Neuron (in vitro differentiated cells): ENCODE results near the gene EEF1AKMT1.
"Not testable (repeated sequence)": the region's sequence is repeated elsewhere in the genome, so short reads cannot be mapped to it uniquely, and the experiment has no call there.

ENCODE experiments used
- H2AFZ ChIP-seq: one replicate; pipeline ENCODE4 v1.6.1; 2013; ENCODE audit warnings: low read depth, mild to moderate bottlenecking, inconsistent platforms, low read length, moderate library complexity
- H3K27me3 ChIP-seq: one replicate; pipeline ENCODE4 v1.6.1; 2013; ENCODE audit warnings: low read length; ENCODE audit not compliant: insufficient read depth
- H3K36me3 ChIP-seq: one replicate; pipeline ENCODE4 v1.6.1; 2013; ENCODE audit warnings: low read length; ENCODE audit not compliant: insufficient read depth
- H3K4me1 ChIP-seq: one replicate; pipeline ENCODE4 v1.6.1; 2013; ENCODE audit warnings: low read length; ENCODE audit not compliant: insufficient read depth
- H3K4me3 ChIP-seq: 2 replicates; pipeline ENCODE4 v1.5.1; 2013; ENCODE audit warnings: mild to moderate bottlenecking, low read length, moderate library complexity
- H3K9me3 ChIP-seq: one replicate; pipeline ENCODE4 v1.6.1; 2013; ENCODE audit warnings: low read length

The EEF1AKMT1 gene

DNA sequence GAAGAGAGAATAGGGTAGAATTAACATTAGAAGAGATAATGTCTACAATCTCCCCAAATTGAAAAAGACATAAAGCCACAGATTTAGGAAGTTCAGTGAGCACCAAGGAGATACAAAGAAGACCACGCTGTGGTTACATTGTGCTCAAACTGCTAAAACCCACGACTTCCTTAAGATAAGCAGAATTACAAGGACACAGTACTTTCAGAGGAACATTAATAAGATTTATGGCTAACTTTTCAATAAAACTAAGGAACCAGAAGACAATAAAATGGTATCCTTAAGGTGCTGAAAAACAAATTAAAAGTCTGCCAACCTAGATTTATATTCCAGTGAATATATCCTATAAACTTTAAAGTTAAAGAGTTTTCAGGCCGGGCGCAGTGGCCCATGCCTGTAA lies 77.7 kb downstream of the EEF1AKMT1 start:
- H3K27me3 ChIP-seq: no peaks in the 10 kb centered on the region
- no peak overlapping the region for H3K4me3 ChIP-seq
- H3K9me3 ChIP-seq: no peaks in the 10 kb centered on the region
- no peak overlapping the region for H2AFZ ChIP-seq
- peaks cover 3% of the 10 kb centered on the region for H3K36me3 ChIP-seq
- no peaks in the 10 kb centered on the region for H3K4me1 ChIP-seq

DNA sequence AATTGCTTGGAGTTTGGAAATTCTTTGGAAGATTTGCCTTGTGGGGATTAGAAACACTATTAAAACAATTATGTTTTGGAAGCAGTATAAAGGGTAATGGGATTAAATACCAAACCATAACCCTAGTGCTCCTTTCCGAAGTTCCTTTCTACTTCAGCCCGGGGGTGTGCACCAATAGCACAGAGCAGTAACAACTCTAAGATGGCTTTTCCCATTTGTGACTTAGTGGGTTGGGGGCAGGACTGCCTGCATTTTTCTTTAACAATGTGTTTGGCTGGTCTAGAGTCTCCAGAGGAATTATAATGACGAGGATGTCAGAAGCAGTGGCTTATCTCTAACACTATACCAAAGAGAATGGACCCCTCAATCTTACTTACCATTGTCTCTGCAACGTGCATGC lies 82.1 kb downstream of the EEF1AKMT1 start:
- no peaks in the 10 kb centered on the region for H3K9me3 ChIP-seq
- H3K27me3 ChIP-seq: no peaks in the 10 kb centered on the region
- H3K4me1 ChIP-seq: no peaks in the 10 kb centered on the region
- H2AFZ ChIP-seq: no peak overlapping the region
- H3K4me3 ChIP-seq: no peak overlapping the region
- H3K36me3 ChIP-seq: peaks cover 6% of the 10 kb centered on the region

DNA sequence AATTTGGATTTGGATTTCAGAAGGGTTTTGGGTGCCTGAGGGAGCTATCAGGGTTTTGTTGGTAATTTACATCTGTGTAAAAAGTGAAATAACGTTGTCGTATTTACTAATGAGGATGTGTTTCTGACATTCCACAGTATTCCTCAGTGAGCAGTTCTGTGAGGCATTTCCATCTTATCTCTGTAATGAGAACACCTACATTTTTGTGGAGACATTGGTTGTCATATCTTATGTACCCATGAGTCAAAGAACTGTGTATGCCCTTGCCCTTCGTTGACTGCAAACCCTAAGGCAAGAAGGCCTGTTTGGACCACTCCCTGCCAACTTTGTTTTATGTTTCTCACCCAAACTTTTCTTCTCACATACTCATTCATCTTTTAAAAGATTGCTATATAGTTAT lies 84.5 kb downstream of the EEF1AKMT1 start:
- H3K4me1 ChIP-seq: no peaks in the 10 kb centered on the region
- no peak overlapping the region for H3K4me3 ChIP-seq
- no peak overlapping the region for H2AFZ ChIP-seq
- peaks cover 6% of the 10 kb centered on the region for H3K36me3 ChIP-seq
- H3K27me3 ChIP-seq: no peaks in the 10 kb centered on the region
- no peaks in the 10 kb centered on the region for H3K9me3 ChIP-seq

DNA sequence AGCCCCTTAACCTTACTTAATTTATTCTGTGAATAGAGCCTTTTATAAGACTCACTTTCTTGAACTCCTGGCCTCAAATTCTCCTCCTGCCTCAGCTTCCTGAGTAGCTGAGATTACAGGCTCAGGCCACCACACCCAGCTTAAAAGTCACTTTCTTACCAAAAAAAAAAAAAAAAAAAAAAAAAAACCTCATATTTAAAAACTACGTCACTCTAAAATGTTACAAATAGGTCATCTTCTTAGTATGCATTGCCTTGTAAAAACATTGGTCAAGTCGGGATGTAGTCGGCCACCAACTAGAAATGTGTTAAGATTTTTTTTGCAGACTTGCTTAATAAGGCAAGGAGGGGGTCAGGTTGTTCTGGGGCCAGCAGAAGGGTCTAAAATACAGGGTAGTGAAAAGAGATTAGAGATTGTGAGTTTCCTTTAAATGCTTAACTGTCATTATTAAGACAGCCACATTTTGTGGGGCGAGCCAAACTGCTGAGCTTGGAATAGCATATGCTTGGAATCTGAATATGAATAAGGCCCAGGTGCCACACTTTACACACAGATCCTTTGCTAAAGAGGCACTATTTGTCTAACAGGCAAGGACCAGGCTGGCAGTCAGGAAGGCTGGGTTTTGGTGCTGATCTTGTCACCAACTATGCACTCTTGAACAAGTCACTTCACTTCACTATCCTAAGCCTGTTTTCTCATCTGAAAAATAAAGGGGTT lies 86.7 kb downstream of the EEF1AKMT1 start:
- Histone ChIP-seq H2AFZ (no peak overlapping the region), H3K4me1 (peaks cover 5% of the 10 kb centered on the region), H3K4me3 (no peak overlapping the region), H3K27me3 (no peaks in the 10 kb centered on the region), H3K9me3 (no peaks in the 10 kb centered on the region), H3K36me3 (peaks cover 6% of the 10 kb centered on the region)

DNA sequence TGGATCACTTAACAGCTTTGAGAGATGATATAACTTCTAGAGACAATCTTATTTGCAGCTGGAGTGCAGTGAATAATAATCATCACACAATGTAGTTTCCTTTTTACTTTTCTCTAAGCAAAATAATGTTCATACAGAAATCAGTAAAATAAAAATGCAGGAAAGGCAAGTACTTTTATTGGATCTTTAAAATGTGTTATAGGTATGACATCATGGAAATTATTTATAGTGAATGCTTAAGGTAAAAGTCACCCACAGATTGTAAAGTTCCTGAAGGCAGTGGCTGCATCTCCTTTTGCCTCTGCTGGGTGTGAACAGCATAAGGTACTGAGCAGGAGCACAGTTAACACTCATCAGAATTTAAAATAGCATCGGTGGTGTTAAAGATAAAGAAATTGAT lies 87.6 kb downstream of the EEF1AKMT1 start:
- H3K4me3 ChIP-seq: no peak overlapping the region

DNA sequence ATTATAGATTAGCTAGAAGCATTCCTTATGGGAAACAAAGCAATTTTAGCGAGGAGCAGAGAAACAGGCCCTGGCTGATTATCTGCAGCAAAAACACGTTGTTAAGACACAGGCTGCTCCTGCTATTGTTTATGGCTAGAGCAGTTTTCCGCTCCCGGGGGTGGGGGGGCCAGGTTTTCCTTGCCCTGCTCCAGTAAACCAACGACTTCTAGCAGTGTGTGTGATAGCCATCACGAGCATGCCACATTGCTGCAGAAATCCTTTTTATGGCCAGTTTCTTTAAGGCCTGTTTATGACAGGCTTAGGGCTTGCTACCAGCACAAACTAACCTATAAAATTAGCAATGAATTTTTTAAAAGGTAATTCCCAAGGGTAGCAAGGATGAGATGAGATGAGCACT lies 88.7 kb downstream of the EEF1AKMT1 start:
- no peaks in the 10 kb centered on the region for H3K9me3 ChIP-seq
- peaks cover 8% of the 10 kb centered on the region for H3K4me1 ChIP-seq
- no peaks in the 10 kb centered on the region for H3K27me3 ChIP-seq
- H3K4me3 ChIP-seq: no peak overlapping the region
- no peak overlapping the region for H2AFZ ChIP-seq
- H3K36me3 ChIP-seq: peaks cover 8% of the 10 kb centered on the region

More for the DNA sequence above, 87.6 kb downstream of the EEF1AKMT1 start:
- no peaks in the 10 kb centered on the region for H3K27me3 ChIP-seq
- peaks cover 8% of the 10 kb centered on the region for H3K4me1 ChIP-seq
- no peak overlapping the region for H2AFZ ChIP-seq
- H3K9me3 ChIP-seq: no peaks in the 10 kb centered on the region
- peaks cover 3% of the 10 kb centered on the region for H3K36me3 ChIP-seq

DNA sequence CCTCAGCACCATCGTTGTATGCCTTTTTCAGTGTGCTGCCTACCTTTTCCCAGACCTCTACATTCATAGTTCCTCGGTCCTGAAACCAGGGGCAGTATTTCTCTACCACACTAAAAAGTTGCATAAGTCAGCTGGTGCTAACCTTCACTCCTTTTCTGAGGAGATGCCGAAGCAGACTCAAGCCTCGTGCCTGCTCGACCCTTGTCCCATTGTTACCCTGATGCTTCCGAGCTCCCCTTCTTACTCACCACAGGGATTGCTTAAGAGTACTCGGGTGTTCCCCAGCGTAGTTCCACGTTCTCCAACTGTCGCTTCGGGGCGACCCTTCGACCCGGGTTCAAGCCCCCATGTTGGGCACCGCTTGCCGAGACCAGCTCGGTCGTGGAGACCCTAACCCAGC lies 89.2 kb downstream of the EEF1AKMT1 start:
- peaks cover 8% of the 10 kb centered on the region for H3K36me3 ChIP-seq
- H3K27me3 ChIP-seq: no peaks in the 10 kb centered on the region
- H3K9me3 ChIP-seq: no peaks in the 10 kb centered on the region
- no peak overlapping the region for H3K4me3 ChIP-seq
- H2AFZ ChIP-seq: no peak overlapping the region
- H3K4me1 ChIP-seq: peaks cover 8% of the 10 kb centered on the region

DNA sequence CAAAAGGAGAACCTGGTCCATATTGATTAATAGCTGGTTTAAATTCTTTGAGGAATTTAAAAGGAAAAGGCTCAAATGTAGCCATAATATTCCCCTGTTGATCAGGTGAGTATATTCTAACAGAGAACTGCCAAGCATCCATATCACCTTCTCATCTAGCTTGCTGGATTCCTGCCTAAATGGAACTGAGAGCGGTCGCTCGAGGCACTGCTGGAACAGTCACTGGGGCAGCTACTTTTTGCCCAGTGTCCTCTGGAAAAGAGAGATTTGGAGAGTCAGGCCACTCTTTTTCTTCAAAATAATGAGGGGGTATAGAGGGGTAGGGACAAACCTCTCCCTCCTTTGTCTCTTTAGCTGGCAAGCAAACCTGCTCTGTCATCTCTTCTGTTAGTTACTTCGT lies 89.7 kb downstream of the EEF1AKMT1 start:
- Histone ChIP-seq H3K9me3 (no peaks in the 10 kb centered on the region), H3K36me3 (peaks cover 5% of the 10 kb centered on the region), H3K27me3 (no peaks in the 10 kb centered on the region), H3K4me3 (no peak overlapping the region), H3K4me1 (peaks cover 8% of the 10 kb centered on the region), H2AFZ (no peak overlapping the region)

DNA sequence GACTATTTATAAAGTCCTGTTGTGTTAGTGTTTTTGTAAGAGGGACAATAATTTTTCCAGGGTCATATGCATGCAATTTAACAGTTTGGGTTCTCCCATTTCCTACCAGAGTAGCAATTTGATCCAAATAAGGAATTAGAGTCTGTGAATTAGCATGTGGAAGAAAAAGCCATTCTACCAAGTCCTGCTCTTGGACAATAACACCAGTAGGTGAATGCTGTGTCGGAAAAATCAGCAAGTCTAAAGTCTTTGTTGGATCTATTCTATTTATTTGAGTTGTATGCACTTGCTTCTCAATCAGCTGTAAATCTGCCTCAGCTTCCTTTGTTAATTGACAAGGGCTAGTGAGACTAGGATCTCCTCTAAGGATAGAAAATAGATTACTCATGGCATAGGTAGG lies 91.7 kb downstream of the EEF1AKMT1 start:
- peaks cover 10% of the 10 kb centered on the region for H3K4me1 ChIP-seq
- H3K27me3 ChIP-seq: no peaks in the 10 kb centered on the region
- H3K4me3 ChIP-seq: no peak overlapping the region
- no peaks in the 10 kb centered on the region for H3K9me3 ChIP-seq
- H3K36me3 ChIP-seq: peaks cover 5% of the 10 kb centered on the region
- no peak overlapping the region for H2AFZ ChIP-seq

DNA sequence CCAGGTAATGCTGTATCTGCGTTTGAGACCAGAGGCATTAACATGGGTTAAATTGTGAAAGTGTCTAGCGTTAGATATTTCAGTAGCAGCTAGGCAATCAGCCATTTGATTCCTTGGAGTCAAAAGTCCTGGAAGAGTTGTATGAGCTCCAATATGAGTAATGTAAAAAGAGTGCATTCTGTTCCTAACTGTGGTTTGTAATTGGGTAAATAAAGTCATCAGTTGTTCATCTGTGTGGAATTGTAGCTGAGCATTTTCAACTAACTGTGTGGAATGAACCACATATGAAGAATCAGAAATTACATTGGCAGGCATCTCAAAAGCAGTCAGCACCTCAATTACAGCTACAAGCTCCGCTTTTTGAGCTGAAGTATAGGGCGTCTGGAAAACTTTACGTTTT lies 92.3 kb downstream of the EEF1AKMT1 start:
- H3K36me3 ChIP-seq, H3K9me3 ChIP-seq, H2AFZ ChIP-seq, H3K27me3 ChIP-seq, H3K4me3 ChIP-seq: not testable (repeated sequence)
- peaks cover 10% of the 10 kb centered on the region for H3K4me1 ChIP-seq

DNA sequence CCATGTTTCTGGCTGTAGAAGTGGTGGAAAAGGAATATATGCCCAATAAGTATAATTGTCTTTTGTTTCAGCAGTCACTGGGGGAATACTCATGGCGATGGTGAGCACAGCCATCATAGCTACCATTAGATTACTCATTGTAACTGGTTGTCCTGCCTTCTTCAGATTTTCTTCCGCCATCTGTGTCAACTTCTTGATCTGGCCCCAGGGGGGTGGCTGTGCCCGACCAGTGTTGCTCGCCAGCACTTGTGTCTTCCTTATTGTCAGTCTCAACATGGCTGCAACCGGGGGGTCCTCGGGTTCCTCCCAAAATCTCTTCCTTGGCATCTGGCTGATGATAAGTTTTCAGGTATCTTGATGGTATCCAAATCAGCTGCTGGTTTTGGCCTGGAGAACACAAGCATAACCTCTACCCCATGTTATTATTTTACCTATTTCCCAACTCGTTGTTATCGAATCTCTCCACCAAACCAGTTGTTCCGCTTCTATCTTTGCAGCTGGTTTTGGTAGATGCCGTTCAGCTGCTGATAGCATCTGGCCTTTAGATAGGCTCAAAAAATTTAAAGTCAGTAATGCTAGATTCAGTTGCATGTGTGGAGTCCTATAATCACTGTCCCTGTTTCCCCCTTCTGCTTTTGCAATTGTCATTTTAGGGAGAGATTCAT lies 93.2 kb downstream of the EEF1AKMT1 start:
- Histone ChIP-seq H3K36me3 (peaks cover 5% of the 10 kb centered on the region), H2AFZ (no peak overlapping the region), H3K4me3 (no peak overlapping the region), H3K9me3 (no peaks in the 10 kb centered on the region), H3K27me3 (no peaks in the 10 kb centered on the region), H3K4me1 (peaks cover 10% of the 10 kb centered on the region)

DNA sequence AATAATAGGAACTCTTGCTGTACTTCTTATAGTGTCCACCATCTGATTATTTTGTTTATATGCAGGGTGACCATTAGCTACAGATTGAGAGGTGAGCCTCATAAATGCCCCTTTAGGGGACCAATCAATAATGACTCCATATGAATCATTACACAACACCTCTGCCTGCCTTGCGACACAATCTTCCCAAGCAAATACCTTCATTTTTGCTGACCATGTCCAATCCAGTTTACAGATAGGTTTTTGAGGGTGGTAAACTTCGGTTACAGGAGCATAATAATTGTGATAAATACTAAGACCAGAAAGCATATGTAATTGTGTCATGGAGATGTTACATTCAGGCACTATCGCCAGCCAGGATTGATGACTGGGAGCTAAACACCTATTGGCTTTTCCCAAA lies 93.9 kb downstream of the EEF1AKMT1 start:
- no peak overlapping the region for H3K4me3 ChIP-seq
- H3K36me3 ChIP-seq: peaks cover 10% of the 10 kb centered on the region
- H3K4me1 ChIP-seq: peaks cover 10% of the 10 kb centered on the region
- no peak overlapping the region for H2AFZ ChIP-seq
- no peaks in the 10 kb centered on the region for H3K9me3 ChIP-seq
- no peaks in the 10 kb centered on the region for H3K27me3 ChIP-seq
